ENCODE data around the gene KRTAP4-9. TPM values are rescaled to one million over a fixed set of nuclear protein-coding genes. Genes with fewer than 3 reads are reported as not detected.

Gene KRTAP4-9
- total RNA-seq, 1 experiment from 2014 or later, result not detected

DNA sequence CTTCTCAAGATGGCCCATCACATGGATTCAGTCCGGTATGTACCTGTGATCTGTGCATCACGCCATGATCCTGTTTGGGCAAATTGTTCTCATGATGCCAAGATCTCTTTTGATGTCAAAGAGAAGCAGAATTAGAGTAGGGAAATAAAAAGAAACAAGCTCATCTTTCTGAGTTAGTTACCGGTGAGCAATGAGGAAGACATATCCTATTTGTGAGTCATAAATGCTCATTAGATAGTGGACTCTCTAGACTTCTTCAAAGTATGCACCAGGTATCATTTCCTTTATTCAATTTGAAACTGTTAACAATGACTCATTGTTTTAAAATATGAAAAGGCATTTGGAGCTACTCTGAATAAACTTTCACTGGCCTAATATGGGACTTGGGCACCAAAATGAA is 26.8 kb downstream of the KRTAP4-9 start (continued):
- peak; percentile 92; the same call in 1 of the 2 replicates for TF ChIP-seq CBX3 (IDR thresholded peaks at IDR 0.05; ENCODE audit: low read depth)
- peak; percentile 48 for TF ChIP-seq ZBTB33 (IDR thresholded peaks at IDR 0.05; ENCODE audit: extremely low read depth, insufficient replicate concordance, low read length)
- no peak for TF ChIP-seq EZH2 (IDR thresholded peaks at IDR 0.05)
- peak; percentile 29; the same call in 1 of the 2 replicates for TF ChIP-seq RAD21 (IDR thresholded peaks at IDR 0.05; ENCODE audit: low read depth)
- peak; percentile 96 for TF ChIP-seq FOSL1 (IDR thresholded peaks at IDR 0.05; ENCODE audit: low read depth)
- TF ChIP-seq CEBPB (IDR thresholded peaks at IDR 0.05; ENCODE audit: low read depth), result peak; percentile 79; the same call in 1 of the 2 replicates
- TF ChIP-seq SP1 (IDR thresholded peaks at IDR 0.05; ENCODE audit: low read depth), result peak; percentile 95
- TF ChIP-seq, protein P1, sequence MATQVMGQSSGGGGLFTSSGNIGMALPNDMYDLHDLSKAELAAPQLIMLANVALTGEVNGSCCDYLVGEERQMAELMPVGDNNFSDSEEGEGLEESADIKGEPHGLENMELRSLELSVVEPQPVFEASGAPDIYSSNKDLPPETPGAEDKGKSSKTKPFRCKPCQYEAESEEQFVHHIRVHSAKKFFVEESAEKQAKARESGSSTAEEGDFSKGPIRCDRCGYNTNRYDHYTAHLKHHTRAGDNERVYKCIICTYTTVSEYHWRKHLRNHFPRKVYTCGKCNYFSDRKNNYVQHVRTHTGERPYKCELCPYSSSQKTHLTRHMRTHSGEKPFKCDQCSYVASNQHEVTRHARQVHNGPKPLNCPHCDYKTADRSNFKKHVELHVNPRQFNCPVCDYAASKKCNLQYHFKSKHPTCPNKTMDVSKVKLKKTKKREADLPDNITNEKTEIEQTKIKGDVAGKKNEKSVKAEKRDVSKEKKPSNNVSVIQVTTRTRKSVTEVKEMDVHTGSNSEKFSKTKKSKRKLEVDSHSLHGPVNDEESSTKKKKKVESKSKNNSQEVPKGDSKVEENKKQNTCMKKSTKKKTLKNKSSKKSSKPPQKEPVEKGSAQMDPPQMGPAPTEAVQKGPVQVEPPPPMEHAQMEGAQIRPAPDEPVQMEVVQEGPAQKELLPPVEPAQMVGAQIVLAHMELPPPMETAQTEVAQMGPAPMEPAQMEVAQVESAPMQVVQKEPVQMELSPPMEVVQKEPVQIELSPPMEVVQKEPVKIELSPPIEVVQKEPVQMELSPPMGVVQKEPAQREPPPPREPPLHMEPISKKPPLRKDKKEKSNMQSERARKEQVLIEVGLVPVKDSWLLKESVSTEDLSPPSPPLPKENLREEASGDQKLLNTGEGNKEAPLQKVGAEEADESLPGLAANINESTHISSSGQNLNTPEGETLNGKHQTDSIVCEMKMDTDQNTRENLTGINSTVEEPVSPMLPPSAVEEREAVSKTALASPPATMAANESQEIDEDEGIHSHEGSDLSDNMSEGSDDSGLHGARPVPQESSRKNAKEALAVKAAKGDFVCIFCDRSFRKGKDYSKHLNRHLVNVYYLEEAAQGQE (IDR thresholded peaks at IDR 0.05; ENCODE audit: low read depth), result no peak
- TF ChIP-seq, protein P2, sequence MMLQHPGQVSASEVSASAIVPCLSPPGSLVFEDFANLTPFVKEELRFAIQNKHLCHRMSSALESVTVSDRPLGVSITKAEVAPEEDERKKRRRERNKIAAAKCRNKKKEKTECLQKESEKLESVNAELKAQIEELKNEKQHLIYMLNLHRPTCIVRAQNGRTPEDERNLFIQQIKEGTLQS (IDR thresholded peaks at IDR 0.05), result no peak; the same call in 1 of the 2 replicates
- no peak for TF ChIP-seq ZFX (IDR thresholded peaks at IDR 0.05)
